ENCODE data around the gene KCNT1. TPM values are rescaled to one million over a fixed set of nuclear protein-coding genes. Genes with fewer than 3 reads are reported as not detected.

The KCNT1 gene
- total and polyA plus RNA-seq, 9 donors: 0.83 to 12.0 (median 3.7) TPM

GRCh38 chr9:135792268-135793128 is 90.5 kb downstream of the KCNT1 start:
- Histone ChIP-seq H3K36me3 (no peaks in the 10 kb centered on the region), H3K4me3 (no peak overlapping the region), H3K4me1 (ENCODE audit: insufficient read depth) (no peaks in the 10 kb centered on the region), H3K27ac (no peak overlapping the region), H3K9me3 (no peaks in the 10 kb centered on the region), H3K27me3 (no peaks in the 10 kb centered on the region)
- intact Hi-C loops (cut with DNase I): loop anchor here in 1 of 4 donors (10.0 kb wide), 1 partner anchor 492 kb away; no protein-coding TSS in a partner anchor
- WGBS, 3 donors: 76 to 82% (median 80%) methylated on average over 31 of the region's 31 CpGs
- TF ChIP-seq EP300 (IDR thresholded peaks at IDR 0.05) (no peak), CTCF (IDR thresholded peaks at IDR 0.05) (no peak), POLR2A (IDR thresholded peaks at IDR 0.05) (no peak)
- no peak for DNase-seq

GRCh38 chr9:135793221-135794056 is 91.5 kb downstream of the KCNT1 start:
- TF ChIP-seq CTCF (IDR thresholded peaks at IDR 0.05): no peak
- intact Hi-C loops (cut with DNase I): loop anchor here in 1 of 4 donors (10.0 kb wide), 1 partner anchor 491 kb away; no protein-coding TSS in a partner anchor
- H3K4me1 ChIP-seq (ENCODE audit: insufficient read depth): no peaks in the 10 kb centered on the region
- no peaks in the 10 kb centered on the region for H3K36me3 ChIP-seq
- WGBS, 3 donors: 71 to 77% (median 74%) methylated on average over 10 to 16 of the region's 16 CpGs
- DNase-seq: no peak
- H3K9me3 ChIP-seq: no peaks in the 10 kb centered on the region
- no peak overlapping the region for H3K4me3 ChIP-seq
- no peak overlapping the region for H3K27ac ChIP-seq
- no peaks in the 10 kb centered on the region for H3K27me3 ChIP-seq

GRCh38 chr9:135794057-135794335 is 92.0 kb downstream of the KCNT1 start:
- Histone ChIP-seq H3K4me3 (no peak overlapping the region), H3K27me3 (no peaks in the 10 kb centered on the region), H3K36me3 (no peaks in the 10 kb centered on the region), H3K27ac (no peak overlapping the region), H3K9me3 (no peaks in the 10 kb centered on the region), H3K4me1 (ENCODE audit: insufficient read depth) (no peaks in the 10 kb centered on the region)
- no peak for DNase-seq
- TF ChIP-seq EP300 (IDR thresholded peaks at IDR 0.05) (no peak), CTCF (IDR thresholded peaks at IDR 0.05) (no peak), POLR2A (IDR thresholded peaks at IDR 0.05) (no peak)
- 64 to 70% (median 68%) methylated on average over 7 of the region's 7 CpGs for WGBS, 3 donors
- intact Hi-C loops (cut with DNase I): loop anchor here in 1 of 4 donors (10.0 kb wide), 1 partner anchor 491 kb away; no protein-coding TSS in a partner anchor

- H3K27me3 ChIP-seq: no peaks in the 10 kb centered on the region
- no peaks in the 10 kb centered on the region for H3K9me3 ChIP-seq
- H3K4me3 ChIP-seq: no peak overlapping the region
- intact Hi-C loops (cut with DNase I): loop anchor here in 1 of 4 donors (10.0 kb wide), 1 partner anchor 490 kb away; no protein-coding TSS in a partner anchor
- no peaks in the 10 kb centered on the region for H3K4me1 ChIP-seq (ENCODE audit: insufficient read depth)
- H3K36me3 ChIP-seq: no peaks in the 10 kb centered on the region
- TF ChIP-seq POLR2A (IDR thresholded peaks at IDR 0.05) (no peak), EP300 (IDR thresholded peaks at IDR 0.05) (no peak), CTCF (IDR thresholded peaks at IDR 0.05) (no peak)
- DNase-seq: no peak
- WGBS, 3 donors: 79 to 86% (median 79%) methylated on average over 15 of the region's 15 CpGs
- H3K27ac ChIP-seq: no peak overlapping the region
Measured at GRCh38 chr9:135794361-135794885, 92.4 kb downstream of the KCNT1 start.
